Neural cell (in vitro differentiated cells): ENCODE data around the gene GPR158. TPM values are rescaled to one million over a fixed set of nuclear protein-coding genes. Genes with fewer than 3 reads are reported as not detected.

Experiments
- H2AFZ ChIP-seq: fragments of 200-600, 300-800 bp; sonication (generic), shearing (Covaris generic); 2 replicates; pipeline ENCODE4 v1.6.0; 2014; ENCODE audit warnings: low read depth, mild to moderate bottlenecking, antibody characterized with exemption, low read length, moderate library complexity
- H3F3A ChIP-seq: fragments of 200-600 bp; shearing (Covaris generic); 2 replicates; pipeline ENCODE4 v1.6.1; 2016; ENCODE audit warnings: mild to moderate bottlenecking, moderate library complexity, mixed read lengths, antibody characterized with exemption, low read length; ENCODE audit not compliant: insufficient read depth, poor library complexity, severe bottlenecking
- H3K27ac ChIP-seq: fragments of 200-600, 300-800 bp; sonication (generic), shearing (Covaris generic); 2 replicates; pipeline ENCODE4 v1.5.1; 2014; ENCODE audit warnings: mild to moderate bottlenecking, low read length, moderate library complexity
- H3K27me3 ChIP-seq: fragments of 300-800, 200-600 bp; sonication (generic), shearing (Covaris generic); 2 replicates; pipeline ENCODE4 v1.6.0; 2014; ENCODE audit warnings: mild to moderate bottlenecking, low read depth, low read length, moderate library complexity; ENCODE audit not compliant: insufficient read depth
- H3K36me3 ChIP-seq: fragments of 300-800, 200-600 bp; sonication (generic), shearing (Covaris generic); 2 replicates; pipeline ENCODE4 v1.5.1; 2014; ENCODE audit warnings: mild to moderate bottlenecking, antibody characterized with exemption, low read length, moderate library complexity; ENCODE audit not compliant: insufficient read depth
- H3K4me2 ChIP-seq: fragments of 300-800, 200-600 bp; sonication (generic), shearing (Covaris generic); 2 replicates; pipeline ENCODE4 v1.6.0; 2014; ENCODE audit warnings: mild to moderate bottlenecking, low read length
- H3K4me3 ChIP-seq: fragments of 300-800, 200-600 bp; sonication (generic), shearing (Covaris generic); 2 replicates; pipeline ENCODE4 v1.5.1; 2014; ENCODE audit warnings: mild to moderate bottlenecking, low read length, moderate library complexity
- H3K79me2 ChIP-seq: fragments of 200-600 bp; shearing (Covaris generic); replicated peaks from 2 replicates; pipeline ENCODE4 v1.6.0; 2014; ENCODE audit warnings: mild to moderate bottlenecking, low read length, moderate library complexity; ENCODE audit not compliant: insufficient read depth
- H3K9ac ChIP-seq: fragments of 300-800, 200-600 bp; sonication (generic), shearing (Covaris generic); 2 replicates; pipeline ENCODE4 v1.6.1; 2016; ENCODE audit warnings: mild to moderate bottlenecking, low read length, mixed read lengths
- H3K9me2 ChIP-seq: fragments of 200-600 bp; shearing (Covaris generic); 2 replicates; pipeline ENCODE4 v1.6.1; 2016; ENCODE audit warnings: mild to moderate bottlenecking, low read length, mixed read lengths; ENCODE audit not compliant: insufficient read depth
- H3K9me3 ChIP-seq: fragments of 200-600, 300-800 bp; sonication (generic), shearing (Covaris generic); 2 replicates; pipeline ENCODE4 v1.6.1; 2016; ENCODE audit warnings: mild to moderate bottlenecking, mixed run types, low read length, moderate library complexity, mixed read lengths
- H4K20me1 ChIP-seq: fragments of 200-600 bp; shearing (Covaris generic); 2 replicates; pipeline ENCODE4 v1.6.1; 2016; ENCODE audit warnings: mild to moderate bottlenecking, mixed run types; ENCODE audit not compliant: insufficient read depth
- EP300 ChIP-seq: fragments of 450-650 bp; conservative IDR thresholded peaks from 2 replicates; pipeline ENCODE4 v1.6.1; 2014; ENCODE audit warnings: antibody characterized with exemption, mild to moderate bottlenecking, moderate library complexity; ENCODE audit not compliant: poor library complexity, severe bottlenecking
- EZH2 ChIP-seq: fragments of 200-600, 300-800 bp; shearing (Covaris generic), sonication (generic); IDR thresholded peaks from 2 replicates; pipeline ENCODE4 v1.6.1; 2014; ENCODE audit warnings: antibody characterized with exemption, low read length, borderline replicate concordance, mild to moderate bottlenecking; ENCODE audit not compliant: insufficient read depth, poor library complexity, severe bottlenecking
- MXI1 ChIP-seq: fragments of 450-650 bp; conservative IDR thresholded peaks from 2 replicates; pipeline ENCODE4 v1.6.1; 2014; ENCODE audit warnings: antibody characterized with exemption, mild to moderate bottlenecking; ENCODE audit not compliant: poor library complexity, severe bottlenecking
- POLR2AphosphoS5 ChIP-seq: IDR thresholded peaks from 2 replicates; pipeline ENCODE4 v1.6.1; 2012
- RAD21 ChIP-seq: fragments of 450-650 bp; conservative IDR thresholded peaks from 2 replicates; pipeline ENCODE4 v1.6.1; 2014; ENCODE audit warnings: antibody characterized with exemption, mild to moderate bottlenecking, moderate library complexity
- SMC3 ChIP-seq: fragments of 450-650 bp; conservative IDR thresholded peaks from 2 replicates; pipeline ENCODE4 v1.6.1; 2014; ENCODE audit warnings: antibody characterized with exemption, mild to moderate bottlenecking, moderate library complexity; ENCODE audit not compliant: poor library complexity
- TAF1 ChIP-seq: IDR thresholded peaks from 2 replicates; pipeline ENCODE4 v1.6.1; 2012; ENCODE audit warnings: low read depth
- polyA plus RNA-seq: library from polyadenylated mRNA; depleted of rRNA; stranded (reverse); fragments of >200 nt; gene quantifications from 2 replicates; pipeline ENCODE4 v1.2.3, GENCODE V29; 2014
- TF ChIP-seq, protein P1 (sequence below): IDR thresholded peaks from 2 replicates; pipeline ENCODE4 v1.6.1; 2012; ENCODE audit warnings: borderline replicate concordance
- TF ChIP-seq, protein P2 (sequence below): fragments of 450-650 bp; IDR thresholded peaks from 2 replicates; pipeline ENCODE4 v1.5.1; 2014; ENCODE audit warnings: antibody characterized with exemption, mild to moderate bottlenecking, moderate library complexity; ENCODE audit not compliant: poor library complexity, severe bottlenecking

Gene GPR158
- polyA plus RNA-seq, 1 donor from 2014 or later: 2.1 TPM

DNA sequence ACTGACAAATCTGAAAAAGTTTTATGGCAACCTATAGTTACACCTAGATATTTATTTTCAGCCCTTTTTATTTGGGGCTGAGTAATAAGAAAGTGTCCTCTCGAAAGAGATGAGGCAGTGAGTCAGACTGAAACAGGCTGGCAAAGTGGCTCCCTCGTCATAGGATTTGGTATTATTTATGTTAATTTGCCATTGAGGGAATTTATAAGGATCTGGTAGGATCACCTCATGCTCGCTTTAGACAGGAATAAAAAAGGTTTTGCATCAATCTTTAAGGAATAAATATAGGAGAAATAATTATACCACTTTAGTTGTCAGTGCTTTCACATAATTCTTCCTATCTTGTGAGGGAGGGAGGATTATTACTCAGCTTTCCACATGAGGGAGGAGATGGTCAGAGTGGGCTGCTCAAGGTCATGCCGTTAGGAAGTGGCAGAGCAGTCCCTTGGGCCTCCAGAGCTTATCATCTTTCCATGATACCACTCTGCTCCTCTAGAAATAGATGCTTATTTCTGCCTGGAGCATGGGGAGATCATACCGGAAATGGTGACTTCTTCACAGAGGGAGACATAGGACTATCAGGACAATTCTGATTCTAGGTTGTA is 356.8 kb downstream of the GPR158 start:
- no peak overlapping the region for H2AFZ ChIP-seq
- peak overlapping the region; percentile 6 for H3K4me3 ChIP-seq
- no peaks in the 10 kb centered on the region for H3K9me3 ChIP-seq
- no peaks in the 10 kb centered on the region for H3K79me2 ChIP-seq
- H4K20me1 ChIP-seq: no peaks in the 10 kb centered on the region
- H3K27me3 ChIP-seq: no peaks in the 10 kb centered on the region
- H3K9ac ChIP-seq: no peak overlapping the region
- no peaks in the 10 kb centered on the region for H3K9me2 ChIP-seq
- H3K36me3 ChIP-seq: no peaks in the 10 kb centered on the region
- no peak overlapping the region for H3K4me2 ChIP-seq
- TF ChIP-seq, protein P1, sequence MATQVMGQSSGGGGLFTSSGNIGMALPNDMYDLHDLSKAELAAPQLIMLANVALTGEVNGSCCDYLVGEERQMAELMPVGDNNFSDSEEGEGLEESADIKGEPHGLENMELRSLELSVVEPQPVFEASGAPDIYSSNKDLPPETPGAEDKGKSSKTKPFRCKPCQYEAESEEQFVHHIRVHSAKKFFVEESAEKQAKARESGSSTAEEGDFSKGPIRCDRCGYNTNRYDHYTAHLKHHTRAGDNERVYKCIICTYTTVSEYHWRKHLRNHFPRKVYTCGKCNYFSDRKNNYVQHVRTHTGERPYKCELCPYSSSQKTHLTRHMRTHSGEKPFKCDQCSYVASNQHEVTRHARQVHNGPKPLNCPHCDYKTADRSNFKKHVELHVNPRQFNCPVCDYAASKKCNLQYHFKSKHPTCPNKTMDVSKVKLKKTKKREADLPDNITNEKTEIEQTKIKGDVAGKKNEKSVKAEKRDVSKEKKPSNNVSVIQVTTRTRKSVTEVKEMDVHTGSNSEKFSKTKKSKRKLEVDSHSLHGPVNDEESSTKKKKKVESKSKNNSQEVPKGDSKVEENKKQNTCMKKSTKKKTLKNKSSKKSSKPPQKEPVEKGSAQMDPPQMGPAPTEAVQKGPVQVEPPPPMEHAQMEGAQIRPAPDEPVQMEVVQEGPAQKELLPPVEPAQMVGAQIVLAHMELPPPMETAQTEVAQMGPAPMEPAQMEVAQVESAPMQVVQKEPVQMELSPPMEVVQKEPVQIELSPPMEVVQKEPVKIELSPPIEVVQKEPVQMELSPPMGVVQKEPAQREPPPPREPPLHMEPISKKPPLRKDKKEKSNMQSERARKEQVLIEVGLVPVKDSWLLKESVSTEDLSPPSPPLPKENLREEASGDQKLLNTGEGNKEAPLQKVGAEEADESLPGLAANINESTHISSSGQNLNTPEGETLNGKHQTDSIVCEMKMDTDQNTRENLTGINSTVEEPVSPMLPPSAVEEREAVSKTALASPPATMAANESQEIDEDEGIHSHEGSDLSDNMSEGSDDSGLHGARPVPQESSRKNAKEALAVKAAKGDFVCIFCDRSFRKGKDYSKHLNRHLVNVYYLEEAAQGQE: peak; percentile 33
- TF ChIP-seq POLR2AphosphoS5 (no peak), MXI1 (no peak), EZH2 (no peak)
- H3F3A ChIP-seq: no peaks in the 10 kb centered on the region
- peak overlapping the region; percentile 29 for H3K27ac ChIP-seq

DNA sequence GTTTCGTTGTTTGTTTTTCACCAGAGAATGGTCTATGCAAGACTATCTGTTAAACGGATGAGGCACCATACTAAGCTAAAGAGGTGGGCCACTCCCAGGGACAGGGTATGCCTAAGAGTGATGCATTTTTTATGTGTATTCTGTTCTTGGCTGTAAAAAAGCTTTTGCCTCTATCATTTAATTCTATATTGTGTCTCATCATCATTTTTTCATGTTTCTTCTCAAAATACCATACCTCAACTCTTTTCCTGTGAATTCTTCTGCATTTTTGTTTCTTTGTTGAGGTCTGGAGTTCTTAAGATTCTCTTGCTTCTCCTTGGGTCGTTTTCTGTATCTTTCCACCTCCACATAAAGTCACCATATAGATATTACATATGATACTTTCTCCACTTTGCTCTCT is 357.4 kb downstream of the GPR158 start:
- H3K4me2 ChIP-seq: no peak overlapping the region
- no peak overlapping the region for H2AFZ ChIP-seq
- no peaks in the 10 kb centered on the region for H3F3A ChIP-seq
- no peak for TF ChIP-seq RAD21
- no peak for TF ChIP-seq SMC3
- TF ChIP-seq, protein P2, sequence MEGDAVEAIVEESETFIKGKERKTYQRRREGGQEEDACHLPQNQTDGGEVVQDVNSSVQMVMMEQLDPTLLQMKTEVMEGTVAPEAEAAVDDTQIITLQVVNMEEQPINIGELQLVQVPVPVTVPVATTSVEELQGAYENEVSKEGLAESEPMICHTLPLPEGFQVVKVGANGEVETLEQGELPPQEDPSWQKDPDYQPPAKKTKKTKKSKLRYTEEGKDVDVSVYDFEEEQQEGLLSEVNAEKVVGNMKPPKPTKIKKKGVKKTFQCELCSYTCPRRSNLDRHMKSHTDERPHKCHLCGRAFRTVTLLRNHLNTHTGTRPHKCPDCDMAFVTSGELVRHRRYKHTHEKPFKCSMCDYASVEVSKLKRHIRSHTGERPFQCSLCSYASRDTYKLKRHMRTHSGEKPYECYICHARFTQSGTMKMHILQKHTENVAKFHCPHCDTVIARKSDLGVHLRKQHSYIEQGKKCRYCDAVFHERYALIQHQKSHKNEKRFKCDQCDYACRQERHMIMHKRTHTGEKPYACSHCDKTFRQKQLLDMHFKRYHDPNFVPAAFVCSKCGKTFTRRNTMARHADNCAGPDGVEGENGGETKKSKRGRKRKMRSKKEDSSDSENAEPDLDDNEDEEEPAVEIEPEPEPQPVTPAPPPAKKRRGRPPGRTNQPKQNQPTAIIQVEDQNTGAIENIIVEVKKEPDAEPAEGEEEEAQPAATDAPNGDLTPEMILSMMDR: no peak
- no peak for TF ChIP-seq POLR2AphosphoS5
- TF ChIP-seq EZH2: no peak
- TF ChIP-seq EP300: no peak
- TF ChIP-seq, protein P1: no peak
- no peak for TF ChIP-seq MXI1
- TF ChIP-seq TAF1: no peak
- H3K9ac ChIP-seq: no peak overlapping the region
- peak overlapping the region; percentile 22 for H3K27ac ChIP-seq
- H3K9me2 ChIP-seq: no peaks in the 10 kb centered on the region
- no peaks in the 10 kb centered on the region for H3K9me3 ChIP-seq
- H3K36me3 ChIP-seq: no peaks in the 10 kb centered on the region
- H3K27me3 ChIP-seq: no peaks in the 10 kb centered on the region
- H3K4me3 ChIP-seq: no peak overlapping the region
- H3K79me2 ChIP-seq: no peaks in the 10 kb centered on the region
- H4K20me1 ChIP-seq: no peaks in the 10 kb centered on the region
